ENCODE measurements around the gene FIG4.

The FIG4 gene

DNA sequence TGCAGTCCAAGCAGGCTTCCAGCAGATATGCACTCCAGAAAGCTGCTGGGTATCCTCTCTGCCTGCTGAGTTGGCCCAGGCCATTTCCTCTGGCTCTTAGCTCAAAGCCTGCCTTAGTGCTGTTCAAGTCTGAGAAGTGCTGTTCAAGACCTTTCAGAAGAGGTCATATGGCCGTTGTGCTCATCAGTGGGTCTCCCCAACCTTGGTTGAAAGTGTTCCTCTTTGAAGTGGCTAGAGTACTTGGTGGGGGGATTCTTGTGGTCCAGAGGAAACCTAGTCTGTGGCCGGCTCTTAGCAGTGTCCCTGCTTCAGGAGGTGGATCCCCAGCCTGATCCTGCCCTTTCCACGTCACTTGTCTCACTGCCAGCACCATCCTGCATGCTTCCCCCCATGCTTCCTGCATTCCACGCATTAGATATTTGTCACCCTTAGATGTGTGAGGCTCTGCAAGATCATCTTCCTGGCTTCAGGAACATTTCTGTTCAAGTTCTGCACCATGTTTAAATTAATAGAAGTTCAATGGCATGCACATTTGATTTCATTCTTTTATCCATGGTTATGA lies 105.0 kb downstream of the FIG4 start:
- TF ChIP-seq ISL1 (CRISPR knock-in tag; IDR thresholded peaks at IDR 0.05), result no peak
- TF ChIP-seq, protein P1, sequence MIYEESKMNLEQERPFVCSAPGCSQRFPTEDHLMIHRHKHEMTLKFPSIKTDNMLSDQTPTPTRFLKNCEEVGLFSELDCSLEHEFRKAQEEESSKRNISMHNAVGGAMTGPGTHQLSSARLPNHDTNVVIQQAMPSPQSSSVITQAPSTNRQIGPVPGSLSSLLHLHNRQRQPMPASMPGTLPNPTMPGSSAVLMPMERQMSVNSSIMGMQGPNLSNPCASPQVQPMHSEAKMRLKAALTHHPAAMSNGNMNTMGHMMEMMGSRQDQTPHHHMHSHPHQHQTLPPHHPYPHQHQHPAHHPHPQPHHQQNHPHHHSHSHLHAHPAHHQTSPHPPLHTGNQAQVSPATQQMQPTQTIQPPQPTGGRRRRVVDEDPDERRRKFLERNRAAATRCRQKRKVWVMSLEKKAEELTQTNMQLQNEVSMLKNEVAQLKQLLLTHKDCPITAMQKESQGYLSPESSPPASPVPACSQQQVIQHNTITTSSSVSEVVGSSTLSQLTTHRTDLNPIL (CRISPR knock-in tag; IDR thresholded peaks at IDR 0.05; ENCODE audit: low read depth), result no peak
- TF ChIP-seq, protein P2, sequence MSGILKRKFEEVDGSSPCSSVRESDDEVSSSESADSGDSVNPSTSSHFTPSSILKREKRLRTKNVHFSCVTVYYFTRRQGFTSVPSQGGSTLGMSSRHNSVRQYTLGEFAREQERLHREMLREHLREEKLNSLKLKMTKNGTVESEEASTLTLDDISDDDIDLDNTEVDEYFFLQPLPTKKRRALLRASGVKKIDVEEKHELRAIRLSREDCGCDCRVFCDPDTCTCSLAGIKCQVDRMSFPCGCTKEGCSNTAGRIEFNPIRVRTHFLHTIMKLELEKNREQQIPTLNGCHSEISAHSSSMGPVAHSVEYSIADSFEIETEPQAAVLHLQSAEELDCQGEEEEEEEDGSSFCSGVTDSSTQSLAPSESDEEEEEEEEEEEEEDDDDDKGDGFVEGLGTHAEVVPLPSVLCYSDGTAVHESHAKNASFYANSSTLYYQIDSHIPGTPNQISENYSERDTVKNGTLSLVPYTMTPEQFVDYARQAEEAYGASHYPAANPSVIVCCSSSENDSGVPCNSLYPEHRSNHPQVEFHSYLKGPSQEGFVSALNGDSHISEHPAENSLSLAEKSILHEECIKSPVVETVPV (CRISPR knock-in tag; IDR thresholded peaks at IDR 0.05), result no peak
- no peak for TF ChIP-seq ZC3H10 (CRISPR knock-in tag; IDR thresholded peaks at IDR 0.05)
- TF ChIP-seq, protein P3, sequence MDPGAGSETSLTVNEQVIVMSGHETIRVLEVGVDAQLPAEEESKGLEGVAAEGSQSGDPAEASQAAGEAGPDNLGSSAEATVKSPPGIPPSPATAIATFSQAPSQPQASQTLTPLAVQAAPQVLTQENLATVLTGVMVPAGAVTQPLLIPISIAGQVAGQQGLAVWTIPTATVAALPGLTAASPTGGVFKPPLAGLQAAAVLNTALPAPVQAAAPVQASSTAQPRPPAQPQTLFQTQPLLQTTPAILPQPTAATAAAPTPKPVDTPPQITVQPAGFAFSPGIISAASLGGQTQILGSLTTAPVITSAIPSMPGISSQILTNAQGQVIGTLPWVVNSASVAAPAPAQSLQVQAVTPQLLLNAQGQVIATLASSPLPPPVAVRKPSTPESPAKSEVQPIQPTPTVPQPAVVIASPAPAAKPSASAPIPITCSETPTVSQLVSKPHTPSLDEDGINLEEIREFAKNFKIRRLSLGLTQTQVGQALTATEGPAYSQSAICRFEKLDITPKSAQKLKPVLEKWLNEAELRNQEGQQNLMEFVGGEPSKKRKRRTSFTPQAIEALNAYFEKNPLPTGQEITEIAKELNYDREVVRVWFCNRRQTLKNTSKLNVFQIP (CRISPR knock-in tag; IDR thresholded peaks at IDR 0.05; ENCODE audit: borderline replicate concordance, low read depth), result no peak
- TF ChIP-seq, protein P4, sequence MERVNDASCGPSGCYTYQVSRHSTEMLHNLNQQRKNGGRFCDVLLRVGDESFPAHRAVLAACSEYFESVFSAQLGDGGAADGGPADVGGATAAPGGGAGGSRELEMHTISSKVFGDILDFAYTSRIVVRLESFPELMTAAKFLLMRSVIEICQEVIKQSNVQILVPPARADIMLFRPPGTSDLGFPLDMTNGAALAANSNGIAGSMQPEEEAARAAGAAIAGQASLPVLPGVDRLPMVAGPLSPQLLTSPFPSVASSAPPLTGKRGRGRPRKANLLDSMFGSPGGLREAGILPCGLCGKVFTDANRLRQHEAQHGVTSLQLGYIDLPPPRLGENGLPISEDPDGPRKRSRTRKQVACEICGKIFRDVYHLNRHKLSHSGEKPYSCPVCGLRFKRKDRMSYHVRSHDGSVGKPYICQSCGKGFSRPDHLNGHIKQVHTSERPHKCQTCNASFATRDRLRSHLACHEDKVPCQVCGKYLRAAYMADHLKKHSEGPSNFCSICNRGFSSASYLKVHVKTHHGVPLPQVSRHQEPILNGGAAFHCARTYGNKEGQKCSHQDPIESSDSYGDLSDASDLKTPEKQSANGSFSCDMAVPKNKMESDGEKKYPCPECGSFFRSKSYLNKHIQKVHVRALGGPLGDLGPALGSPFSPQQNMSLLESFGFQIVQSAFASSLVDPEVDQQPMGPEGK (CRISPR knock-in tag; IDR thresholded peaks at IDR 0.05; ENCODE audit: borderline replicate concordance), result no peak
- no peak for TF ChIP-seq ZFP3 (CRISPR knock-in tag; IDR thresholded peaks at IDR 0.05)
- no peak for TF ChIP-seq TCF4 (CRISPR knock-in tag; IDR thresholded peaks at IDR 0.05; ENCODE audit: borderline replicate concordance)
- no peak for ATAC-seq

DNA sequence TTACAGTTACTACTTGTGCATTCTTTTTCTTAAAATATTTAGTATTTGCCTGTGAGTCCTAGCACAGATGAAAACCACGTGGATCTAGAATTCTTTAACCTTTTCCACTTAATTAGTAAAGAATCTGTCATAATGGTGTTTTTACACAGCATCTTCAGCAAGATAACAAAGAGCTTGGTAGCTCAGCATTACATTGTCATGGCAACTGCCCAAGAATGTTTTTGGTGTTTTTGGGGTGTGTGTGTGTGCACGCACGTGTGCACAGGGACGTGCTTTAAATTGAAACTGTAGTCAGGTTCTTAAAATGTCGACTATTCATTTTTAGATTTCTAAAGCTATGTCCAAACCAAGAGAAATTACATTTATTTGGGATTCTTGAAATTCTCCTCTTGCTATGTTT lies 108.0 kb downstream of the FIG4 start:
- no peak for TF ChIP-seq TCF4 (CRISPR knock-in tag; IDR thresholded peaks at IDR 0.05; ENCODE audit: borderline replicate concordance)
- no peak for TF ChIP-seq OSR1 (CRISPR knock-in tag; IDR thresholded peaks at IDR 0.05)
- TF ChIP-seq, protein P1 (CRISPR knock-in tag; IDR thresholded peaks at IDR 0.05; ENCODE audit: low read depth), result no peak
- TF ChIP-seq ESRRG (CRISPR knock-in tag; IDR thresholded peaks at IDR 0.05), result no peak
- no peak for TF ChIP-seq ZFP30 (CRISPR knock-in tag; IDR thresholded peaks at IDR 0.05)
- no peak for TF ChIP-seq ZNF565 (CRISPR knock-in tag; conservative IDR thresholded peaks at IDR 0.05; ENCODE audit: low read depth)
- TF ChIP-seq ZNF8 (CRISPR knock-in tag; IDR thresholded peaks at IDR 0.05), result no peak
- TF ChIP-seq TOX (CRISPR knock-in tag; IDR thresholded peaks at IDR 0.05; ENCODE audit: borderline replicate concordance), result no peak
- no peak for TF ChIP-seq SNAI2 (CRISPR knock-in tag; IDR thresholded peaks at IDR 0.05)
- no peak for TF ChIP-seq RARB (CRISPR knock-in tag; IDR thresholded peaks at IDR 0.05)
- TF ChIP-seq GLIS3 (CRISPR knock-in tag; IDR thresholded peaks at IDR 0.05), result no peak
- TF ChIP-seq, protein P4 (CRISPR knock-in tag; IDR thresholded peaks at IDR 0.05; ENCODE audit: borderline replicate concordance), result no peak
- TF ChIP-seq, protein P3 (CRISPR knock-in tag; IDR thresholded peaks at IDR 0.05; ENCODE audit: borderline replicate concordance, low read depth), result no peak
- TF ChIP-seq, protein P5, sequence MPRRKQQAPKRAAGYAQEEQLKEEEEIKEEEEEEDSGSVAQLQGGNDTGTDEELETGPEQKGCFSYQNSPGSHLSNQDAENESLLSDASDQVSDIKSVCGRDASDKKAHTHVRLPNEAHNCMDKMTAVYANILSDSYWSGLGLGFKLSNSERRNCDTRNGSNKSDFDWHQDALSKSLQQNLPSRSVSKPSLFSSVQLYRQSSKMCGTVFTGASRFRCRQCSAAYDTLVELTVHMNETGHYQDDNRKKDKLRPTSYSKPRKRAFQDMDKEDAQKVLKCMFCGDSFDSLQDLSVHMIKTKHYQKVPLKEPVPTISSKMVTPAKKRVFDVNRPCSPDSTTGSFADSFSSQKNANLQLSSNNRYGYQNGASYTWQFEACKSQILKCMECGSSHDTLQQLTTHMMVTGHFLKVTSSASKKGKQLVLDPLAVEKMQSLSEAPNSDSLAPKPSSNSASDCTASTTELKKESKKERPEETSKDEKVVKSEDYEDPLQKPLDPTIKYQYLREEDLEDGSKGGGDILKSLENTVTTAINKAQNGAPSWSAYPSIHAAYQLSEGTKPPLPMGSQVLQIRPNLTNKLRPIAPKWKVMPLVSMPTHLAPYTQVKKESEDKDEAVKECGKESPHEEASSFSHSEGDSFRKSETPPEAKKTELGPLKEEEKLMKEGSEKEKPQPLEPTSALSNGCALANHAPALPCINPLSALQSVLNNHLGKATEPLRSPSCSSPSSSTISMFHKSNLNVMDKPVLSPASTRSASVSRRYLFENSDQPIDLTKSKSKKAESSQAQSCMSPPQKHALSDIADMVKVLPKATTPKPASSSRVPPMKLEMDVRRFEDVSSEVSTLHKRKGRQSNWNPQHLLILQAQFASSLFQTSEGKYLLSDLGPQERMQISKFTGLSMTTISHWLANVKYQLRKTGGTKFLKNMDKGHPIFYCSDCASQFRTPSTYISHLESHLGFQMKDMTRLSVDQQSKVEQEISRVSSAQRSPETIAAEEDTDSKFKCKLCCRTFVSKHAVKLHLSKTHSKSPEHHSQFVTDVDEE (CRISPR knock-in tag; IDR thresholded peaks at IDR 0.05), result no peak
- TF ChIP-seq BACH2 (CRISPR knock-in tag; IDR thresholded peaks at IDR 0.05; ENCODE audit: borderline replicate concordance), result no peak
- no peak for TF ChIP-seq PPARA (CRISPR knock-in tag; IDR thresholded peaks at IDR 0.05; ENCODE audit: borderline replicate concordance)
- no peak for TF ChIP-seq ISL1 (CRISPR knock-in tag; IDR thresholded peaks at IDR 0.05)
- TF ChIP-seq ARNTL (CRISPR knock-in tag; IDR thresholded peaks at IDR 0.05; ENCODE audit: borderline replicate concordance, low read depth), result no peak
- TF ChIP-seq ZFP3 (CRISPR knock-in tag; IDR thresholded peaks at IDR 0.05), result no peak

More for the DNA sequence above, 108.0 kb downstream of the FIG4 start:
- no peak for ATAC-seq
